Body of pancreas (tissue), 4 donors: ENCODE data around the gene MAEL.

Source experiments
- CTCF ChIP-seq, 7 experiments: fragments of 450-650 bp in 4 of 7; fragments of 200-600 bp in 3 of 7; sonication (generic) in 3 of 7; IDR thresholded peaks; one replicate each; pipeline ENCODE4 v1.5.1; 2016 to 2019; ENCODE audit warnings: antibody characterized with exemption in 7 of 7
- POLR2A ChIP-seq, 3 donors: fragments of 450-650 bp; IDR thresholded peaks; one replicate each; pipeline ENCODE4 v1.6.1; 2016; ENCODE audit warnings: antibody characterized with exemption in 3 of 3, mild to moderate bottlenecking in 2 of 3

DNA sequence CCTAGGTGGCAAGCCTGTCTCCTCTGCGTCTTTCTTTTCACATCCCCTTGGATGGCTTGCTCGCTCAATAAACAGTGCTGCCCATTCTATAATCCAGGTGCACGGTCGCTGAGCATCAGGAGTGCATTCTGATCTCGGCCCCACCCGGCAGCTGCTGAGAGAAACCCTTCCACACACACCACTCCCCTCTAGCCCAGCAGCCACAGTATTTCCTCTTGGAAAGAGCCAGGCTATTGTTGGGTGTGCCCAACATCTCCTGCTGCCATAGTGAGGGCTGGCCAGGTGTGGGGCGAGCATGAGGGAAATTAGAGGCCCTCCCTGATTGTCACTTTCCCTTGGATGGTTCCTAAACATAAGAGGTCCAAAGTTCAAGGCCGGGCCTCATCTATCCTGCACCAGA lies 76.4 kb downstream of the MAEL start:
- no peak for TF ChIP-seq CTCF (IDR thresholded peaks at IDR 0.05)
- TF ChIP-seq POLR2A (IDR thresholded peaks at IDR 0.05): no peak
